GM23338 (cell line): Measurements from ENCODE around the gene BABAM1. TPM values are rescaled to one million over a fixed set of nuclear protein-coding genes. Genes with fewer than 3 reads are reported as not detected.

Source experiments
- ATAC-seq: fragments of 200-7000 bp; cut with Tn5 transposase; 3 replicates; pipeline ENCODE4 v1.9.1; 2020
- DNase-seq: peaks from one replicate; pipeline ENCODE4 v3.0.0-alpha.2; 2015; ENCODE audit warnings: low spot score
- H2AFZ ChIP-seq: fragments of 200-600 bp; sonication (generic); 2 replicates; pipeline ENCODE4 v1.8.0; 2016; ENCODE audit warnings: antibody characterized with exemption, mild to moderate bottlenecking, moderate library complexity
- H3F3A ChIP-seq: fragments of 200-600 bp; sonication (generic); replicated peaks from 2 replicates; pipeline ENCODE4 v1.8.0; 2017; ENCODE audit warnings: antibody characterized with exemption, mixed run types, low read depth
- H3K27ac ChIP-seq: fragments of 200-600 bp; sonication (generic); 2 replicates; pipeline ENCODE4 v1.6.1; 2016; ENCODE audit warnings: low read depth
- H3K27me3 ChIP-seq: fragments of 200-600 bp; sonication (generic); 2 replicates; pipeline ENCODE4 v1.8.0; 2016; ENCODE audit warnings: mild to moderate bottlenecking, mixed run types, moderate library complexity; ENCODE audit not compliant: insufficient read depth
- H3K36me3 ChIP-seq: fragments of 200-600 bp; sonication (generic); 2 replicates; pipeline ENCODE4 v1.8.0; 2016; ENCODE audit warnings: mild to moderate bottlenecking; ENCODE audit not compliant: insufficient read depth
- H3K4me1 ChIP-seq: fragments of 200-600 bp; sonication (generic); 2 replicates; pipeline ENCODE4 v1.8.0; 2016; ENCODE audit warnings: mild to moderate bottlenecking, moderate library complexity; ENCODE audit not compliant: insufficient read depth
- H3K4me2 ChIP-seq: fragments of 200-600 bp; sonication (generic); 2 replicates; pipeline ENCODE4 v1.7.1; 2017; ENCODE audit warnings: mixed run types
- H3K4me3 ChIP-seq: fragments of 200-600 bp; sonication (generic); 2 replicates; pipeline ENCODE4 v1.6.1; 2016; ENCODE audit warnings: mixed run types
- H3K79me2 ChIP-seq: fragments of 200-600 bp; sonication (generic); replicated peaks from 2 replicates; pipeline ENCODE4 v1.8.0; 2017; ENCODE audit warnings: mild to moderate bottlenecking; ENCODE audit not compliant: insufficient read depth
- H3K9me2 ChIP-seq: fragments of 200-600 bp; sonication (generic); 2 replicates; pipeline ENCODE4 v1.8.0; 2017; ENCODE audit not compliant: insufficient read depth
- H4K20me1 ChIP-seq: fragments of 200-600 bp; sonication (generic); replicated peaks from 2 replicates; pipeline ENCODE4 v1.8.0; 2017; ENCODE audit warnings: mild to moderate bottlenecking; ENCODE audit not compliant: insufficient read depth
- H3K27ac Mint-ChIP-seq: 2 replicates; pipeline ENCODE4 v1.8.0; 2020; ENCODE audit warnings: inconsistent platforms, mild to moderate bottlenecking, moderate library complexity, mixed read lengths
- H3K27me3 Mint-ChIP-seq: 3 replicates; pipeline ENCODE4 v1.8.0; 2022; ENCODE audit warnings: low read depth, mild to moderate bottlenecking, moderate library complexity, mixed read lengths, inconsistent platforms; ENCODE audit not compliant: insufficient read depth, poor library complexity
- H3K36me3 Mint-ChIP-seq: 3 replicates; pipeline ENCODE4 v1.8.0; 2021; ENCODE audit warnings: low read depth, mild to moderate bottlenecking, inconsistent platforms, moderate library complexity, mixed read lengths
- H3K4me1 Mint-ChIP-seq: 3 replicates; pipeline ENCODE4 v1.8.0; 2020; ENCODE audit warnings: mild to moderate bottlenecking, inconsistent platforms, mixed read lengths
- H3K4me3 Mint-ChIP-seq: 3 replicates; pipeline ENCODE4 v1.8.0; 2021; ENCODE audit warnings: moderate library complexity, mild to moderate bottlenecking, inconsistent platforms, mixed read lengths
- H3K9me3 Mint-ChIP-seq: 3 replicates; pipeline ENCODE4 v1.8.0; 2020; ENCODE audit warnings: moderate library complexity, mild to moderate bottlenecking, inconsistent platforms, mixed read lengths
- CTCF ChIP-seq, 2 experiments: fragments of 200-600 bp in 1 of 2; sonication (generic) in 1 of 2; conservative IDR thresholded peaks; 2 replicates each; pipeline versions ENCODE4 v1.5.1 to v1.6.1; 2016 to 2017; ENCODE audit warnings: antibody characterized with exemption in 2 of 2, low read depth in 2 of 2, mild to moderate bottlenecking in 2 of 2, moderate library complexity in 1 of 2
- POLR2AphosphoS5 ChIP-seq: IDR thresholded peaks from 2 replicates; pipeline ENCODE4 v1.6.1; 2016; ENCODE audit warnings: antibody characterized with exemption, low read depth
- ZNF331 ChIP-seq: fragments of 250-450 bp; sonication (Bioruptor Pico); IDR thresholded peaks from 2 replicates; pipeline ENCODE4 v1.5.0; 2020; ENCODE audit warnings: low read depth, mild to moderate bottlenecking, moderate library complexity
- ZNF462 ChIP-seq: fragments of 250-450 bp; sonication (Bioruptor Pico); IDR thresholded peaks from 2 replicates; pipeline ENCODE4 v1.5.0; 2020; ENCODE audit warnings: mild to moderate bottlenecking, moderate library complexity
- polyA plus RNA-seq: library from polyadenylated mRNA; unstranded; fragments of >200 nt; fragmentation: Nextera tagmentation; extraction: Ambion mirVana; gene quantifications from 2 replicates; pipeline ENCODE4 v1.2.1, GENCODE V29; 2016
- total RNA-seq: library from RNA; depleted of rRNA; stranded (reverse); fragments of >200 nt; shearing (Covaris generic); gene quantifications from 2 replicates; pipeline ENCODE4 v1.2.3, GENCODE V29; 2014

Gene BABAM1
- total and polyA plus RNA-seq, 2 experiments from 2014 or later: 78.1 to 95.0 TPM

- TF ChIP-seq ZNF462 (no peak), CTCF (conservative IDR thresholded peaks at IDR 0.05; ENCODE audit: low read depth in 2 of 2) (no peak)
These were observed 35.0 kb upstream of the BABAM1 start (continued) for GRCh38 chr19:17232258-17232657.

- Histone ChIP-seq H3K27me3 (no peaks in the 10 kb centered on the region), H4K20me1 (peaks cover 28% of the 10 kb centered on the region), H3K4me3 (peak overlapping the region; percentile 93), H3K79me2 (peaks cover 58% of the 10 kb centered on the region), H3K9me2 (no peaks in the 10 kb centered on the region), H3K4me2 (peak overlapping the region; percentile 94), H3K4me1 (peaks cover 12% of the 10 kb centered on the region), H2AFZ (no peak overlapping the region), H3K27ac (peak overlapping the region; percentile 83), H3F3A (peaks cover 42% of the 10 kb centered on the region), H3K36me3 (peaks cover 6% of the 10 kb centered on the region; the same call in 1 of the 2 replicates)
- Mint-ChIP-seq H3K9me3 (no peaks in the 10 kb centered on the region), H3K27ac (0 out of 2 replicates have a peak overlapping the region, but pooled peaks have one; percentile 40), H3K27me3 (peaks cover 16% of the 10 kb centered on the region), H3K4me1 (peaks cover 18% of the 10 kb centered on the region), H3K4me3 (peak overlapping the region; percentile 85), H3K36me3 (peaks cover 56% of the 10 kb centered on the region)
- TF ChIP-seq ZNF331 (CRISPR knock-in tag) (no peak), POLR2AphosphoS5 (peak; percentile 96)
- ATAC-seq (peak; percentile 80), DNase-seq (peak; percentile 85)
These were observed 32.3 kb upstream of the BABAM1 start for GRCh38 chr19:17234911-17235299.
